Stimulated activated CD8-positive, alpha-beta memory T cell treated with anti-CD3 and anti-CD28 coated beads, Interleukin-12 subunit alpha, Interleukin-12 subunit beta, amount 100 ng/mL, for 24 hours (primary cell): ENCODE measurements around the gene PCDHB6.
"Not testable (repeated sequence)": the region's sequence is repeated elsewhere in the genome, so short reads cannot be mapped to it uniquely, and the experiment has no call there.

Source experiments
- DNase-seq: peaks from one replicate; pipeline ENCODE4 v3.0.0-alpha.2; 2020; ENCODE audit errors: extremely low read depth

Gene PCDHB6

GRCh38 chr5:141172381-141173204, 22.7 kb downstream of the PCDHB6 start, which contains the start of gene PCDHB7:
Gene PCDHB7, plus strand, starts transcription at chr5:141172644. Its CDS starts 192 bp downstream, at chr5:141172836.
- no peak for DNase-seq

- not testable (repeated sequence) for DNase-seq
Observed at GRCh38 chr5:141174291-141175104, 24.6 kb downstream of the PCDHB6 start.

GRCh38 chr5:141175933-141176332, 26.1 kb downstream of the PCDHB6 start:
- DNase-seq, result no peak

DNA sequence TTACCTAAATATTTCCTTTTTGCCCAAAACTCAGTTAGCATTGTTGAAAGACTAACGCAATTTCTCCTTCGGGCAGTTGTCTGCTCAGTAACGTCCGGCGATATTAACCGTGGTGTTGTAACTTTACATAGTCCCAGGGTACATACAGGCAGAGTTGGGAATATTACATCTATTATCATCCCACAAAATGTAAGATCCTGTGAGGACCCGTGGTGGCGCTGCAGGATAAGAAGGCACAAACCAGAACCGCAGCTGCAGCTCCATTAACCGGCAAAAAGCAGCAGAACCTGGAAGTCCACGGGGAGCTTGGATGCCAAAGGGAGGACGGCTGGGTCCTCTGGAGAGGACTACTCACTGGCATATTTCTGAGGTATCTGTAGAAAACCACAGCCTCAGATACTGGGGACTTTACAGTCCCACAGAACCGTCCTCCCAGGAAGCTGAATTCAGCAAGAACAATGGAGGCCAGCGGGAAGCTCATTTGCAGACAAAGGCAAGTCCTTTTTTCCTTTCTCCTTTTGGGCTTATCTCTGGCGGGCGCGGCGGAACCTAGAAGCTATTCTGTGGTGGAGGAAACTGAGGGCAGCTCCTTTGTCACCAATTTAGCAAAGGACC, 27.8 kb downstream of the PCDHB6 start, which contains the start of gene PCDHB8:
Gene PCDHB8, plus strand, starts transcription at position 214 of the 615 bp plus-strand sequence. Its CDS starts 245 bp downstream, at position 459.
- DNase-seq, result not testable (repeated sequence)

DNA sequence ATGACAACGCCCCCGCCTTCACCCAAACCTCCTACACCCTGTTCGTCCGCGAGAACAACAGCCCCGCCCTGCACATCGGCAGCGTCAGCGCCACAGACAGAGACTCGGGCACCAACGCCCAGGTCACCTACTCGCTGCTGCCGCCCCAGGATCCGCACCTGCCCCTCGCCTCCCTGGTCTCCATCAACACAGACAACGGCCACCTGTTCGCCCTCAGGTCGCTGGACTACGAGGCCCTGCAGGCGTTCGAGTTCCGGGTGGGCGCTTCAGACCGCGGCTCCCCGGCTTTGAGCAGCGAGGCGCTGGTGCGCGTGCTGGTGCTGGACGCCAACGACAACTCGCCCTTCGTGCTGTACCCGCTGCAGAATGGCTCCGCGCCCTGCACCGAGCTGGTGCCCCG, 29.5 kb downstream of the PCDHB6 start:
- not testable (repeated sequence) for DNase-seq

- DNase-seq, result not testable (repeated sequence)
Observed at GRCh38 chr5:141179876-141180275, 30.0 kb downstream of the PCDHB6 start.

- no peak for DNase-seq
Observed at GRCh38 chr5:141180313-141180712, 30.5 kb downstream of the PCDHB6 start.

- no peak for DNase-seq
Observed at GRCh38 chr5:141182248-141182647, 32.4 kb downstream of the PCDHB6 start, which contains the start of gene PCDHB16. Gene PCDHB16, plus strand, starts transcription at chr5:141182387. Its CDS starts 173 bp downstream, at chr5:141182560.

GRCh38 chr5:141184117-141184855, 34.4 kb downstream of the PCDHB6 start:
- DNase-seq, result not testable (repeated sequence)

DNA sequence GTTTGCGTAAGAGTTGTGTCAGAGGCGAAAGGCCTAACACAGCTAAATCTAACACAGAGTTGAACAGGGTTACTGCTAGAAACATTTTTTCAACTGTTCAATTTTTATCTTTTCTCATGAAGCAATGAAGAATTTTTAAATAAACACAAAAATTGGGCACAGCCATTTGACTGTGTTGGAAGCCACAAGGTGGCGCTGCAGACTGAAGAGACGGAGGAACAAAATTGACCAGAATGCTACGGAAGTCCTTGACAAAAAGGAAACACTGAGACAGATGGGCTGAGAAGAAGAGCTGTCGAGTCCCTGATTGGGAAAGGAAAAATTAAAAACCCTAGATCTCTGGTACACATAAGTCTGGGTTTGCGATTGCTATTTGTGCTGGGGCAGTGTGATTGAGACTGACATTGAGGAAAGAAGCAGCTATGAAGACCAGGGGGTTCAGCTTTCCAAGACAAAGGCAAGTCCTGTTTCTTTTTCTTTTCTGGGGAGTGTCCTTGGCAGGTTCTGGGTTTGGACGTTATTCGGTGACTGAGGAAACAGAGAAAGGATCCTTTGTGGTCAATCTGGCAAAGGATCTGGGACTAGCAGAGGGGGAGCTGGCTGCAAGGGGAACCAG, 37.1 kb downstream of the PCDHB6 start, which contains the start of gene PCDHB9:
Gene PCDHB9, plus strand, starts transcription at position 265 of the 616 bp plus-strand sequence. Its CDS starts 158 bp downstream, at position 423.
- no peak for DNase-seq

DNA sequence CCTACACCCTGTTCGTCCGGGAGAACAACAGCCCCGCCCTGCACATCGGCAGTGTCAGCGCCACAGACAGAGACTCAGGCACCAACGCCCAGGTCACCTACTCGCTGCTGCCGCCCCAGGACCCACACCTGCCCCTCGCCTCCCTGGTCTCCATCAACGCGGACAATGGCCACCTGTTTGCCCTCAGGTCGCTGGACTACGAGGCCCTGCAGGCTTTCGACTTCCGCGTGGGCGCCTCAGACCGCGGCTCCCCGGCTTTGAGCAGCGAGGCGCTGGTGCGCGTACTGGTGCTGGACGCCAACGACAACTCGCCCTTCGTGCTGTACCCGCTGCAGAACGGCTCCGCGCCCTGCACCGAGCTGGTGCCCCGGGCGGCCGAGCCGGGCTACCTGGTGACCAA, 38.8 kb downstream of the PCDHB6 start:
- DNase-seq, result not testable (repeated sequence)

DNA sequence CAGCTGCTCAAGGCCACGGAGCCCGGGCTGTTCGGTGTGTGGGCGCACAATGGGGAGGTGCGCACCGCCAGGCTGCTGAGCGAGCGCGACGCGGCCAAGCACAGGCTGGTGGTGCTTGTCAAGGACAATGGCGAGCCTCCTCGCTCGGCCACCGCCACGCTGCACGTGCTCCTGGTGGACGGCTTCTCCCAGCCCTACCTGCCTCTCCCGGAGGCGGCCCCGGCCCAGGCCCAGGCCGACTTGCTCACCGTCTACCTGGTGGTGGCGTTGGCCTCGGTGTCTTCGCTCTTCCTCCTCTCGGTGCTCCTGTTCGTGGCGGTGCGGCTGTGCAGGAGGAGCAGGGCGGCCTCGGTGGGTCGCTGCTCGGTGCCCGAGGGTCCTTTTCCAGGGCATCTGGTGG, 39.3 kb downstream of the PCDHB6 start:
- not testable (repeated sequence) for DNase-seq

DNA sequence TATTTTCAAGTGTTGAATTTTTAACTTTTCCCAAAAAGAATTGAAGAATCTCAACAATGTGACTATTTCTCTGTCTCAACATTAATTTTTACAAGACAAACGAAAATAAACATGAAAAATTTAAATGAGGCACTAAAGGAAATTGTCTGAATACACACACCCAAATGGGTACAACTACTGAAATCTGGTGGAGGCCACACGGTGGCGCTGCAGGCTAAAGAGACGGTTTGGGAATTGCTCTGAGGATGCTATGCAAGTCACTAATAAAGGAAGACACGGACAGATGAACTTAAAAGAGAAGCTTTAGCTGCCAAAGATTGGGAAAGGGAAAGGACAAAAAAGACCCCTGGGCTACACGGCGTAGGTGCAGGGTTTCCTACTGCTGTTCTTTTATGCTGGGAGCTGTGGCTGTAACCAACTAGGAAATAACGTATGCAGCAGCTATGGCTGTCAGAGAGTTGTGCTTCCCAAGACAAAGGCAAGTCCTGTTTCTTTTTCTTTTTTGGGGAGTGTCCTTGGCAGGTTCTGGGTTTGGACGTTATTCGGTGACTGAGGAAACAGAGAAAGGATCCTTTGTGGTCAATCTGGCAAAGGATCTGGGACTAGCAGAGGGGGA, 42.4 kb downstream of the PCDHB6 start, which contains the start of gene PCDHB10:
Gene PCDHB10, plus strand, starts transcription at position 244 of the 616 bp plus-strand sequence. Its CDS starts 200 bp downstream, at position 444.
- DNase-seq, result no peak

GRCh38 chr5:141194332-141194731, 44.5 kb downstream of the PCDHB6 start:
- DNase-seq, result not testable (repeated sequence)

GRCh38 chr5:141196363-141196762, 46.5 kb downstream of the PCDHB6 start:
- no peak for DNase-seq

DNA sequence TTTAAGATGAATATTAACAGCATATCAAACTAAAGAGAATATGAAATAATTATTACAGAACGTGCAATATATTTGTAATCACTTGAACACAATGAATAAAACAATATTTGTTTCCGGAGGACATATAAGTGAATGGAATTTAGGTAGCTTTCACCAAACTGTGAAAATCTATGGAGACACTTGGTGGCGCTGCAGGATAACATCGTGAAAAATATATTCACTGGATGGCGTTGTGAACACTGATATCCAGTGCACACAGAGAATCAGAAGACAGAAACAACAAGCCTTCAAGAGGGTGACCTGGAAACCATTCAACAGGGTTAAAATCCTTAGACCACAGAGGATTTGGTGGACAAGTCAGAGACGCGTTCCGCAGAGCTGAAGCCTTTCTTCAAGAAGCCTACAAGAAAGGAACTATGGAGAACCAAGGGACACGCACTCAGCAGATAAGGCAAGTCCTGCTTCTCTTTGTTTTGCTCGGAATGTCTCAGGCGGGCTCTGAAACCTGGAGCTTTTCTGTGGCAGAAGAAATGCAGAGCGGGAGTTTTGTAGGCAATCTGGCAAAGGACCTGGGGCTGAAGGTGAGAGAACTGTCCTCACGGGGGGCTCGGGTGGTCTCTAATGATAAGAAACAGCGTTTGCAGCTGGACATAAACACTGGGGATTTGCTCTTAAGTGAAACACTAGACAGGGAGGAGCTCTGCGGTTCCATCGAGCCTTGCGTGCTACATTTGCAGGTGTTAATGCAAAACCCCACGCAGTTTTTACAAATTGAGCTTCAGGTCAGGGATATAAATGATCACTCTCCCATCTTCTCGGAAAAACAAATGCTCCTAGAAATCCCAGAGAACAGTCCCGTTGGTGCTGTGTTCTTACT, 49.7 kb downstream of the PCDHB6 start, which contains the start of gene PCDHB11:
Gene PCDHB11, plus strand, starts transcription at position 269 of the 877 bp plus-strand sequence. Its CDS starts 148 bp downstream, at position 417.
- DNase-seq, result no peak

DNA sequence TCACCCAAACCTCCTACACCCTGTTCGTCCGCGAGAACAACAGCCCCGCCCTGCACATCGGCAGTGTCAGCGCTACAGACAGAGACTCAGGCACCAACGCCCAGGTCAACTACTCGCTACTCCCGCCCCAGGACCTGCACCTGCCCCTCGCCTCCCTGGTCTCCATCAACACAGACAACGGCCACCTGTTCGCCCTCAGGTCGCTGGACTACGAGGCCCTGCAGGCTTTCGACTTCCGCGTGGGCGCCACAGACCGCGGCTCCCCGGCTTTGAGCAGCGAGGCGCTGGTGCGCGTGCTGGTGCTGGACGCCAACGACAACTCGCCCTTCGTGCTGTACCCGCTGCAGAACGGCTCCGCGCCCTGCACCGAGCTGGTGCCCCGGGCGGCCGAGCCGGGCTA, 51.3 kb downstream of the PCDHB6 start:
- not testable (repeated sequence) for DNase-seq

- not testable (repeated sequence) for DNase-seq
Observed at GRCh38 chr5:141201646-141202045, 51.8 kb downstream of the PCDHB6 start.
